ENCODE results near the gene CHCHD4.
"Not testable (repeated sequence)": the region's sequence is repeated elsewhere in the genome, so short reads cannot be mapped to it uniquely, and the experiment has no call there.

The CHCHD4 gene

DNA sequence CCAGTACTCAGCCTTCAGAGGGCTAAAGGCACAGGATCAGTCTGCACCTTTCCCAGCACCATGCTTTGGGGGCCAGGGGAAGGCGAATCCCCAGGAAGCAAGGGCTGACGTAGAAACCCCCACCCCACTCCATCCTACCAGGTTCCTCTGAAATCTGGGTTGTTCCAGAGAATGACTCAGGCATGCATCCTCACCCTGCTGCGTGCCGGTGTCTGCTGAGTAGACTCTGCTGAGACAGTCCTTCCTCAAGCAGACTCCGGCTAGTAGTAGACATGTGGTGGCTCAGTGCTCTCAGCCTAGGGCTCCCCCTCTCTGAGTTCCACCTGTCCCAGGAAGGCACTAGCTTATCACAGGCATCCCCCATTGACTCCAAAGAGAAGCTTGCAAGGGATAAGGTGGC is 9.2 kb upstream of the CHCHD4 start:
- DNase-seq: no peak

DNA sequence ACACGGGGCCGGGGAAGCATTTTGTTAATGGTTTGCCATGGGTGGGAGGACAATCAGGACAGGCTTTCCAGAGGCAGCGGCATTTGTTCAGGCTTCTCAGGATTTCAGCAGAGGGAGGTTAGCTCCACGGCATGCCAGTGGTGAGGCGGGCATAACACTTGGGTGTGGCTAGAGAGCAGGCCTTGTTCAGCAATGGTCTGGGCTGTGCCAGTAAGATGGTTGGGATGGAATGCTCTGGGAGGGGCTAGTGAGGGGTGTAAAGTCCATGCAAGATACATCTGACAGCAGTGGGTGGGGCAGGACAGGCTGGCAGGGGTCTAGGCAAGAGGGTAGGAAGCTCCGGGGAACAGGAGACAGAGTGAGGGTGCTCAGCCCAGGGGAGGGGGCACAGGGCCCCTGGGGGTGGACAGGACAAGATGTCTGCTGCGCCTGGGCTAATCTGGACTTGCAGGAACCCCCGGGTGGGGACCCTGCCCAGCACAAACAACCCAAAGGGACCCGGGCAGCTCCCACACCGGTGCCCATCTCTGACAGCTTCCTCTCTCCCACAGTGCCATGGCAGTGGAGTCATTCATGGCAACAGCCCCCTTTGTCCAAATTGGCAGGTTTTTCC is 8.6 kb upstream of the CHCHD4 start:
- DNase-seq: no peak

DNA sequence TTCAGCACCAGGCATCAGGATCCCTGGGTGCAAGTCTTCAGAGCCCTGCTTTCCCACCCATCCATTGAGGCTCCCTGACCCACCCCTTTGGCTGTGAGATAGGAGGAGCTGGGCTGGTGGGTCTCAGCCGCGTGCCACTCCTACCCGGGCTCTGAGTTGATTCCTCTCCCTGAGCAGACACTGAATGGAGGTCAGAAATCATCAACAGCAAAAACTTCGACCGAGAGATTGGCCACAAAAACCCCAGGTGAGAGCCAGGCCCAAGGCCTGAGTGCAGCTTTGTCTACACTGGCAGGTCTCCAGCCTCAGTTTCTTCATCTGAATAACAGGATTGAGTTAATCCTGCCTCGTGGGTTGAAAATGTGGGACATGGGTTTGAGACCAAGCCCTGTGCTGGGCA is 8.0 kb upstream of the CHCHD4 start:
- no peak for DNase-seq

DNA sequence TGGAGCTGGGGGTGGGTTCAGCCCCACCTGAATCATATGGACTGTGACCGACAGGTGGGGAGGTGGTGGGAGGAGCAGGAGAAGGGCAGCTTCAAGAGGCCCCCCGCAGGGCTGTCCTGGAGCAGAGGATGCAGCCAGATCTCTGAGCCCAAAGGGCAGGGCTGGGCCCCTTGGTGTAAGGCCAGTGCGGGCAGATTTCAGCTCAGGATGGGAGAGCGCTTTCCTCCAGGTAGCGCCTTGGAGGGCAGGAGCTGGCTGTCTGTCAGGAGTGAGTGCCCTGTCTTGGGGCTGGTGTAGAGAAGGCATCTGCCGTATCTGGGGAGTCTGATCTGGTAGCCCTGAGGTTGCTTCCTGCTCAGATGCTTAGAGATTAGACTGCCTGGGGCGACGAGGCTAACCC is 7.5 kb upstream of the CHCHD4 start:
- no peak for DNase-seq

DNA sequence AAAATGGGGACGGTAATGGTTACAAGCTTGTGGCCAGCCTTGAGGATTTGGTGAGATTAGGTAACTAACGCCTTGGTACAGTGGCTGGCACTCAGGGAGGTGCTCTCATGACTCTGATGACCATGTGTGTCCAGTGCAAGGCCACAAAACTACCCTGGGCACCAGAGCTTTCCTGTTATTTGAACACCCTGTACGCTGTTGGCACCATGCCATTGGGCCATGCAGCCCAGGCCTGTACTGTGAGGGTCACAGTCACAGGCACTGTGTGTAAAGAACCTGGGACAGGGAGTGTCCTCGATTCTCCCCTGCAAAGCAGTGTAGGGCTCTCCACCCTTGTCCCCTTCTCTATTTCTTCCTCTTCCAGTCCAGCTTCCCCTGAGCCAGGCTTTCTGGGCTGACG is 6.5 kb upstream of the CHCHD4 start:
- no peak for DNase-seq

DNA sequence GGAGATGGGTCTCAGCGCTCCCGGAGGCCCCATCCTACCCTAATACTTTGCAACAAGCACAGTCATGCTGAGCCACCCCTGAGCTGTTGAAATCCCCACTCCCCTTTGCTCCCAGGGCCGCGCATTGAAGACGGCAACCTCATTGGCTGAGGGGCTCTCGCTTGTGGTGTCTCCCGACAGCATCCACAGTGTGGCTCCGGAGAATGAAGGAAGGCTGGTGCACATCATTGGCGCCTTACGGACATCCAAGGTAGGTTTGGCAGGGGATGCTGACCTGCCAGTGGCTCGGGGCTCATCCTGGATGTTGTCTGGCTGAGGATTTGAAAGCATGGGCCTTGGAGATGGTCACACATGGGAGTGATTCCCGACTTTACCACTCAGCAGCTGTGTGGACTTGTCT is 6.0 kb upstream of the CHCHD4 start:
- no peak for DNase-seq

DNA sequence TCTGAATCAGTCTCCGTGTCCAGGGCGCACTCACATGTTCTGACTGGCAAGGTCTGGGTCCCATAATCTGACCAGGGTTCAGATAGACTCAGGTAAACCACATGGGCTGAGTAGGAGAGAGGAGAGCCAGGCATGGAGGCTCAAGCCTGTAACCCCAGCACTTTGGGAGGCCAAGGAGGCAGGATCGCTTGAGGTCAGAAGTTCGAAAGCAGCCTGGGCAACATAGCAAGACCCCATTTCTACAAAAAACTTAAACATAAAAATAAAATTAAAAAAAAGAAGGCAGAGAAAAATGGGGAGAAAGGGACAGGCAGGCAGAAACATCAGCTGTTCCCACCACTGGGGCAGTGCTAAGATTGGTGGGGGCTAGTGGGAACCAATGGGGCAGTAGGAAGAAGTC is 5.6 kb upstream of the CHCHD4 start:
- DNase-seq: no peak

DNA sequence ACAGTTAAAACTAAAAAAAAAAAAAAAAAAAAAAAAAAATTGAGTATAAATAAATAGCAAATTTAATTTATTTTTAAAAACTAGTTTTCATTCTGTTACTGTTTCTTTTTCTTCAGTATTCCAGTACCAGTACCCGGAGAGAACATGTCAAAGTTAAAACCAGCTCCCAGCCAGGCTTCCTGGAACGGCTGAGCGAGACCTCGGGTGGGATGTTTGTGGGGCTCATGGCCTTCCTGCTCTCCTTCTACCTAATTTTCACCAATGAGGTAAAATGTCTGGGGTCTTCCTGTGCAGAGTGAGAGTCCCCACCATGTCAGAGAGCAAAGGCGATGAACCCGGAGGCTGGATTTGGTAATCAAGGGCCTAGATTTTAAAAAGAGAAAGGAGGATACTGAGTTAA is 4.6 kb upstream of the CHCHD4 start:
- no peak for DNase-seq

DNA sequence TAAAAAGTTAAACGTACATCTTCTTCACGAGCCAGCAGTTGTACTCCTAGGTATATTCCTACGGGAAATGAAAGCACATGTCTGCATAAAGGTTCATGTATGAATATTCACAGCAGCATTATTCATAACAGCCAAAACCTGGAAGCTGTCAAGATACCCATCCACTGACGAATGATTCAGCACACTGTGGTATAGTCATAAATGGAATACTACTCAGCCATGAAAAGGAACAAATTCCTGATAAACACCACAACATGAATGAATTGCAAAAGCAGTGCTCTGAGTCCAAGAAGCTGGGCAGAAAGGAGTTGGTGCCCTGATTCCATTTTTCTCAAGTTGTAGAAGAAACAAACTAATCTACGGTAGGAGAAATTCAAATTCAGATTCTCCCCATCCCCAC is 4.1 kb upstream of the CHCHD4 start:
- DNase-seq: no peak

DNA sequence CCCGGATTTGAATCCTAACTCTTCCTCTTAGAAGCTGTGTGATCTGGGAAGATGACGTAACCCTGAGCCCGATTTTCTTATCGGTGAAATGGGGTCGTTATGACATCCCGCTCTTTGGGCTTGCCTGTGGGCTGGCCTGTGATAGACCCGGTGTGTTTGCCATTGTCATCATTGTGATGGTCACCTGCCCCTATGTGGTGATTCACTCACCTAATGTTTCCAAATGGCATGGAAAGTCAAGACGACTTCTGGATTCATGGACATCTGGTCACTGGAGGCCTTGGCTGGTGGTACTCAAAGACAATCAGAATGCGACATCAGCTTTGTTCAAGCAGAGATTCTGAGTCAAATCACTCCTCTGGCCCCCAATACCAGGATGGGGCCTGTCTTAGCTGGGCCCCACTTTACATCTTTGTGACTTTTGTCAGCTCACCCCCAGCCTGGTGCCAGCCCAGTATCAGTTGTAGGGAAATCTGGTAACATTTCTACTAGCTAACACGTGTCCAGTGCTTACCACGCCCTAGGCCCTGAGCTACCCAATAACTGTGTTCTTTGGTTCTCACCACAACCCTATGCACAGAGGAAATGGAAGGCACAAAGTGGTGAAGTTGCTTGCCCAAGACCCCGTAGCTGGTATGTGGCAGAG is 3.0 kb upstream of the CHCHD4 start:
- no peak for DNase-seq

DNA sequence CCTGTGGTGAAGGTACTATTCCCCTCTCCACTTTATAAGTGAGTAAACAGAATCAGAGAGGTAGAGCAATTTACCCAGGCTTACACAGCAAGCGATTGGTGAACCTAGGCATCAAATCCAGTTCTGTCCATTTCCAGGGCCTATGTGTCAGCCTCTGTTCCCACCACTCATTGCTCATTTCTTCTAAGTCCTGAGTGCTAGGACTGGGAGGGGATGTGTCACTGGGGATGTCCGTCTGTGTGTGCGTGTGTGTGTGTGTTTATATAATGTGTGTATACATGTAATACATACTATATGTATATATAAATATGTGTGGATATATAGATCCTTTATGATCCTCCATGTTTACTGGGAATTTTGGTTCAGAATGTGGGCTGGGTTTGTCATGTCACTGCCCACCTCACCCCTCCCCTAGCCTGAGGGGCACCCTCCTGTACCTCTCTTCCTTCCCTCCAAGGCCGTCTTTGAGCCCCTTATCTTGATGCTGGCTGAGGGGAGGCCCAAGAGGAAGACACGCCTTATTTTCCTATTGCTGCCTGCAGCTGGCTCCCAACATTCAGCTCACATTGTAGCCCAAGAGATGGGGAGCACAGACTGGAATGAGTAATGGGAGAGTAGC is 2.3 kb upstream of the CHCHD4 start:
- DNase-seq: no peak

DNA sequence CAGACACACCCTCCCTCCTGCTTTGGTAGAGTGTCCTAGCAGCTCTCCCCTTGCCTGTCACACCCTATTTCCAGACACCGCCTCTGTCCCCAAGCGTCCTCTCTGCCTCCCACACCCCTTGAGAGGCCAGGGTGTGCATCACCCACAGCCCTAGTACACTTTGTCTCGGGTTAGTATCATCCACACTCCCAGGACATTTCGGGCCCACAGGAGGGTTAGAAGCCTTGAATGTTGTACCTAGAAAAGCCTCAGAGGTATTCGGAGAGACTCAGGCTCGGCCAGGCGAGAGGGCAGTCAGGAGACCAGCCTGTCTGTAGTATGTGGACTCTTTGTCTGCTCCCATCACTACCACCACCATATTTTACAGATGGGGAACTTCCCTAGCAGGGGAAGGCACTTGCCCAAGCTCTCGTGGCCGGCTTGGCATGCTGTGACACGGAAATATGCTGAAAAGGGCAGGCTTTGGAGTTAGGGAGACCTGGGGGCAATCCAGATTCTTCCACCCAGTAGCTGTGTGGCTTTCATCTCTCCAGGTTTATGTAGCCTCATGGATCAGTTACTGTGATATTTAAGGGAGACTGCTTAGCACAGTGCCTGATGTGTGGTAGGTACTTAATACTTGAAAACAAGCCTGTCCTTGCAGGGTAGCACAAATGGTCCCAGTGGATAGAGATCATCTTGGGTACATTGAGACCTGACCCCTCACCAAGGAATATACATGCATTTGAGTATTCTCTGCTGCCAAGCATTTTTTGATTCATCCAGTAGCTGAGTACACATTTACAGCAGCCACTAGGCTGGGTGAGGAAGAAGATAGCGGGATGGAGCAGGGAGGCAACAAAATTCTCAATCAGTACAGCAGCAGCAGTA is 1.6 kb upstream of the CHCHD4 start:
- no peak for DNase-seq

DNA sequence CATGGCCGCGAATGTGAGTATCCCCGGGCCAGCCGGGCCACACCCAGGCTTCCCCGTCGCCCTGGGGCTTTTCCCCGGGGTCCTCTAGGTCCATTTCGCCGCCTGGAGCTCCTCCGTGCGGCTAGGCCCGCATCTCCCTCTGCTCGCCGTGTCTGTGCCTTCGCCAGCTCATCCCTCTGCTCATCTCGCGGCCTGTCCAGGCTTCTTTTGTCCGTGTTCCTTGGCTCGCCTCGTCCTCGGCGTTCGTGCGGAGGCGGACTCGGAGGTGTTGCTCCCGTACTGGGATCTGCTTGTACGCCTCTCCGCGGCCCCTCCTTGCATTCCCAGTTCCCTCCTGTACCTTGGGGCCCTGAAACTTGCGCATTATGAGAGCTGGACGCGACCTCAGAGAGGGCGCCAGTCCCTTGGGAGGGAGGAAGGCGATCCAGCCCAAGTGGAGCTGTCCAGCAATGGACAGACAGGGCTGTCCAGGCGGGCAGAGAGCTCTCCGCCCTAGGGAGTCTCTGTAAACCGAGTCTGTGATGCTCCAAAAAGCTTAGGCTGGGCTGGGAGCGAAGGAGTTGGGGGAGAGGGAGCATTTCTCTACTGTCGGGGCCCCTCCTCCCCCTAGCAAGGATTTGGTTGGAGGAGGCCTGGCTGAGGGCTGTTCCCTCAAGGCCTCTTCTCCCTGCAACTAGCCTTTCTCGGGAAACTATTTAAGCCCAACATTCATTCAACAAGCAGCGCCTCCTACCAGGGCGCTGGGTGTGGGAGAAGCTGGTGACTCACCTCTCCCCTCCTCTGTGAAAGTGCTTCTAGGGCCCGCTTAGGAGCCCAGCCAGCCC is 735 bp upstream of the CHCHD4 start:
- DNase-seq: peak; percentile 65 to 72

DNA sequence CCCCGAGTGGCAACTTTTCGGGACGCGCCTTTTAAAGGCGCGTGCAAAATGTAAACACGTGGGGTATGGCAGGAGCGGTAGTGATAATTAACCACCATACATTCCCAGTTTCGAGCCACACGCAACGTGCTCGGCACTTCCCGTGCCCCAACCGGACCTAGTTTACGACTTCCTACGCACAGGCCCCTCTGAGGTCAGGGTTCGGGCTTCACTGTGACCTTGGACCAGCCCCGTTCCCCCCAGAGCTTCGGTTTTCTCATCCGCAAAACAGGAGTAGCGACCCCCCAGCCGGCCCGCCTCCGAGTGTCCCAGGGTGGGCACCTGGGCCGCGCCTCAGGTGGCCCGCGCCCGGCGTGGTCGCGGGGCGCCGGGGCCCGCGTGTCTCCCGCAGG is 451 bp downstream of the CHCHD4 start:
- peak; percentile 72 to 75 for DNase-seq

DNA sequence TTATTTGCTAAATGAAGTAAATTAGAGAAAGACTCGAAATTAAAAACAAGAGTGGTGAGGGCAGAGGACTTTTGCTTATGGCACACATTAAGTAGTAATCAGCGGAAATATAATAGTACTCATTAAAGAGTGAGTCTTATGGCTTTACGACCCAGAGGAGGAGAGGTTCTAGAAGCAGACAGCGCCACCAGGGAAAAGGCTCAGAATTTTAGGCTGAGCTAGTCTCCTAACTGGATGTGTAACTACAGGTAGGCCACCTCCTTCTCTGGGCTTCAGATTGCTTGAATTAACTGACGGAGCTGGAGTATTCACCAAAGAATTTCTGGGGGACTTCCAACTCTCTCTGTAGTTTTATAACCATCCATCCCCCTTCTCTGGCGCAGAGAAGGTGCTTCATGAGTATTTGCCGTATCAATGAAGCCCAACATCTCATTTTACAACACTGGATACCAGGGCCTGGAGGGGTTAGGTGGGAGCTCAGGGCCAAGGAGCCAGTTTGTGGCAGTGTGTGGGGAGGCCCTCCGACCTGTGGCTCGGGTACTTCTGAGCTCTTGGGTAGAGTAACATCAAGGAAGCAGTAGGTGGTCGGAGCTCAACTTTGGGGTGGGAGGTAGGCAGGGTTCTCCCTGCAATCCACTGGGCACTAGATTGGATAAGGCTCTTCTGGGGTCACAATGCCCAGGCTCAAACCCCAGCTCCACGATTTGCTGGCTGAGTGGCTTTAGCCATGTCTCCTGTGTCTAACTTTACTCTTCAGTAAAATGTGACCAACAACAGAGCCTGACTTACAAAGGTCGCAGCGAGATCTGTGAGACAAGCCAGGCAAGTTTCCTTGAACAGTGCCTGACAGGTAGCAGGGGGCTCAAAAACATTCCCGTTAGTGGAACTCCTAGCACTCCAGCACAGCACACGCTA is 1.1 kb downstream of the CHCHD4 start:
- DNase-seq: peak in 1 of 2 experiments; percentile 39

DNA sequence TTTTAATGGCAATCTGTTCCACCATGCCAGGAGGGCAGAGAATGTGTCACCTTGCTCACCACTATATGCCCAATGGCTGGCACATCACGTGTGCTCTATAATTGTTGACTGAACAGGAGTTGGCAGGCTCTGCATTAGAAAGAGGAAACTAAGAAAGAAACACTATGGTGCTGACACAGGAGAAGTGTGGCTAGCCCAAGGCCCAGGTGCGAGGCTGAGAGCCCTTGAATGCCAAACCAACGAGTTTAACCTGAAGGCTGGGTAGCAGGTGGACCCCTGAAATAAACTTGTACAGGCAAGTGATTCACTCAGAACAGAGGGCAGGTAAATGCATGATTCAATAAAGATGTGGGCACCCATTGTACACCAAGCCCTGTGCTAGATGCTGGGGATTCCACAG is 2.4 kb downstream of the CHCHD4 start:
- no peak for DNase-seq

DNA sequence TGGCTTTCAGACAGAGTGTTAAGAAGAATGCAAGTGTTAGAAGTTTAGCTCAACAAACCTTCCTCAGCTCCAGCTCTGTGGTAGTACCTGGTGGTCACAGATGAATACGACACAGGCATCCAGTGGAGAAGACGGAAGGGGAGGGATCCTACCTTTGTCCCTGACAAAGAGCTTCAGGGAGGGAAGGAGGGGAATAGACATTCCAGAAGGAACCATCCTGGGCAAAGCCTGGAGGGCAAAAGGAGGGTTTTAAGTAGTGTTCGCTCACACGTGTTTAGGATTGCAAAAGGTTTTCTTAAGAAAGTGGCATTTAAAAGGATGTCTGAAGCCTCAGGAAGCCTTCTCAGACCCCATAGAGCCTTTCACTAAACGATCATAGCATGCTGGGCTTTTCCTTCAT is 2.8 kb downstream of the CHCHD4 start:
- DNase-seq: no peak

DNA sequence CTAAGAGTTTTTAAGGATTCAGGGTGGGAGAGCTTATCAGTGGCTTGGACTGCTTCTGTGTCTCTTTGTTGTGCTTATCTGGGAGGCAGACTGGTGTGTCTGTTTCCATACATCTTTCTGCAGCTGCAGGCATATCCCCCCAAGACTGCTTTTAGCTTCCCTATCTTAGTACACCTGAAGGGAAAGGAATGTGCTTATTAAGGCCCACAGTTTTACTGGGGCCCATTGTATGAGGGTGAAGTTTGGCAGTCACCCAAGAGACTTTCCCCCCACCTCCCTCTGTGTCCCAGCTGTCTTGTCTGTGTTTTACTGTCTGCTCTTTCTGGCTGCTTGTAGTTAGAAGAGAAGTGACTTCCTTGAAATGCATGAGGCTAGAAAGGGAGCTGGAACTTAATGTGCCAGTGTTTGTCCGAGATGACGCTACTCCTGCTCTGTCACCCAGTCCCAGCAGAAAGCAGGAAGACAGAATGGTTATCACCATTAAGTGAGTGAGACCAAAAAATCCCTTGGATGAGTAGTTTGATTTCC is 3.7 kb downstream of the CHCHD4 start:
- DNase-seq: not testable (repeated sequence)

DNA sequence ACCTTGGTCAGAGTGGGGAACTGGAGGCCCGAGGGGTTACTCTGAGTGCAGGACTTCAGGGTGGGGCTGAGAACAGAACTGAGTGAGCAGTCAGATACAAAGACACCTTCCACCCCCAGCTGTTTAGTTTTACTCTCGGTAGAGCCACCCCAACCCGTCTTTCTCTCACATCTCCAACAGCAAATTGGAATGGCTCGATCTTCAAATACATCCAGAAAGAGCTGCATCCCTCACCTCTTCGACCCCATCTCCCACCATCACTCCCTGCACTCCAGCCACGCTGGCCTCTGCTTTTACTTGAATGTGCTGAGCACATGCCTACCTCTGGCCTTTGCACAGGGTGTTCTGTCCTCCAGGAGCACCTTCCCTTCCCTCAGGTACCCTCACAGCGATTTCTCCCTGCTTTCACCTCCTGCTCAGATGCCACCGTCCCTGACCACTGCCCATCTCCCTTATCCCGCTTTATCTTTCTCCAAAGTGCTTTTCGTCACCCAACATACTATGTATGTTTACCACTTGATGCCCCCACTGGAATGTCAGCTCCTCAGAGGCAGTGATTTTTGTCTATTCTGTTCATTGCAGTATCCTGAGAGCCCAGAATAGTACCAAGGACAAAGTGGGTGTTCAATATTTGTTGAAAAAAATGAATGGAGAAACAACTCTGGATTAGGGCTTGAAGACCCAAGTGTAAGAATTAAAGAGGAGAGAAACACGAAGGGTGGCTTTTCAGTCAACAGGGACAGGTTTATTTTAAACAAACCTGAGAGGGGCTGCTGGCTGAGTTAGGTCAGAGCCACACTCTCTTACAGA is 4.4 kb downstream of the CHCHD4 start:
- no peak for DNase-seq

DNA sequence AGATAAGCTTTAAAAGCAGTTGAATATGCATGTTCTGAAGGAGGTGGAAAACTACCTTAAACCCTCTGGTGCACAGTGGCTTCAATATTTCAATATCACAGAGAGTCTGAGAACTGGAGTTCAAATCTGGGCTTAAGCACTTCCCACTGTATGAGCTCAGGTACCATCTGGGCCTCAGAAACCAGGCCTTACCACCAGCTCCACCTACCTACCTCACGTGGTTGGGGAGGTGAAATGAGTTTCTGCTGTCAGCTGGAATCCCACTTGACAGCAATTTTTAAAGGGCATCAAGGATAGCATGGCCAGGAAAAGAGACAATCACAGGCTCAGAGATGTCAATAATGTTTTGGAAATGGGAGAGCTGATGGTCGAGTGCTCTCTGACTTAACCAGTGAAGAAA is 5.0 kb downstream of the CHCHD4 start:
- DNase-seq: no peak

All from activated T-cell treated with anti-CD3 and anti-CD28 coated beads, Interleukin-2, amount 50 U/mL, for 48 hours (primary cell).